Heart left ventricle (tissue), 16 donors: Measurements from ENCODE around the gene TSNAXIP1. TPM values are rescaled to one million over a fixed set of nuclear protein-coding genes. Genes with fewer than 3 reads are reported as not detected.
A peak's percentile ranks its signal among the peaks of the same experiment; 100 is the strongest.

Source experiments
- ATAC-seq, 4 donors: fragments of 200-7000 bp; cut with Tn5 transposase; one replicate each; pipeline ENCODE4 v1.9.1; 2020 to 2022; ENCODE audit warnings: moderate library complexity in 4 of 4, mild to moderate bottlenecking in 3 of 4, moderate number of reproducible peaks in 1 of 4
- DNase-seq, 5 donors: peaks; one replicate each; pipeline ENCODE4 v3.0.0-alpha.2; 2020
- H3K27ac ChIP-seq, 12 donors: fragments of 200-600 bp; sonication (generic) in 4 of 12; one replicate each; pipeline versions ENCODE4 v1.5.0 to v1.8.0; 2016 to 2022; ENCODE audit warnings: mild to moderate bottlenecking in 2 of 12
- H3K27me3 ChIP-seq, 9 donors: fragments of 200-600 bp; sonication (generic) in 2 of 9; one replicate each; pipeline versions ENCODE4 v1.5.1 to v1.8.0; 2016 to 2022; ENCODE audit warnings: mild to moderate bottlenecking in 3 of 9
- H3K36me3 ChIP-seq, 9 donors: fragments of 200-600 bp; sonication (generic) in 2 of 9; one replicate each; pipeline versions ENCODE4 v1.5.0 to v1.8.0; 2018 to 2022; ENCODE audit warnings: mild to moderate bottlenecking in 2 of 9
- H3K4me1 ChIP-seq, 12 donors: fragments of 200-600 bp; sonication (generic) in 4 of 12; one replicate each; pipeline versions ENCODE4 v1.5.0 to v1.8.0; 2016 to 2022; ENCODE audit warnings: mild to moderate bottlenecking in 3 of 12
- H3K4me3 ChIP-seq, 12 donors: fragments of 200-600 bp; sonication (generic) in 4 of 12; one replicate each; pipeline versions ENCODE4 v1.5.0 to v1.8.0; 2017 to 2022; ENCODE audit warnings: mild to moderate bottlenecking in 9 of 12, moderate library complexity in 4 of 12
- H3K9me3 ChIP-seq, 12 donors: fragments of 200-600 bp; sonication (generic) in 4 of 12; one replicate each; pipeline versions ENCODE4 v1.5.0 to v1.8.0; 2016 to 2022; ENCODE audit warnings: mild to moderate bottlenecking in 1 of 12
- CTCF ChIP-seq, 12 donors: fragments of 200-600 bp; sonication (generic) in 4 of 12; IDR thresholded peaks; one replicate each; pipeline versions ENCODE4 v1.5.0 to v1.8.0; 2018 to 2022; ENCODE audit warnings: antibody characterized with exemption in 12 of 12, mild to moderate bottlenecking in 5 of 12
- POLR2A ChIP-seq, 2 donors: fragments of 450-650 bp; IDR thresholded peaks; one replicate each; pipeline ENCODE4 v1.6.1; 2017; ENCODE audit warnings: antibody characterized with exemption in 2 of 2, mild to moderate bottlenecking in 2 of 2, moderate library complexity in 2 of 2
- WGBS, 4 donors: extraction: QIAGEN DNeasy Blood & Tissue Kit in 2 of 4; methylation state at CpG; one replicate each; pipeline versions ENCODE4 v1.1.5 to v1.1.7; 2013 to 2018; 5-methylcytosine and 5-hydroxymethylcytosine counted together
- intact Hi-C, 10 donors: fragments of 100-400 bp; cut with DNase I; formaldehyde crosslinking; loops; one replicate each; pipeline versions ENCODE4 v1.11.1 to v1.14.2; 2022
- polyA plus RNA-seq, 2 donors: library from polyadenylated mRNA; stranded (reverse); fragments of 200-250 nt; gene quantifications; one replicate each; pipeline ENCODE4 v1.2.3, GENCODE V29; 2013
- total RNA-seq, 9 donors: library from RNA; depleted of rRNA in 2 of 9; stranded (reverse); fragments of >200 nt in 2 of 9; fragmentation: NEBNext Ultra II Directional in 3 of 9; extraction: Animal tissue kit (Norgen Biotek cat#: 25700) in 3 of 9; gene quantifications; one replicate each; pipeline versions ENCODE4 v1.1.0 to v1.2.4, GENCODE V29; 2016 to 2023
- donor health status: ischemic (EF 13 %, LVEDD 7.1; RV severe dilation, severe dysfunction).
- donor health status: healthy with polysubstance abuse.
- donor health status: DM: no; HTN: yes; CAD: no.
- donor health status: DM: no; HTN: no; CAD: no.
- donor health status: ischemic (EF 25% LVEDD 6.9; RV normal size, moderate dysfunction).
- donor health status: ischemic (EF 25% LVEDD 5.7; RV mildly dilated, moderate dysfunction).
- donor health status: healthy.
- donor health status: DM: yes; HTN: yes; CAD: no.
- donor health status: ischemic (EF 35%, LVEDD 5.7; RV mildly dilated, moderate dysfunction).
- donor health status: nonischemic (EF 11% LVEDD 7.7; RV severe dilation, severe dysfunction).
- donor health status: DM: yes; HTN: yes; CAD: no.
- donor health status: PGD.
- donor health status: ischemic (EF 29% LVEDD 5.4; RV normal size, mild dysfunction).
- donor health status: nonischemic (EF 23%, LVEDD 6.1; RV moderate dilation, normal function).

TSNAXIP1 gene
- total and polyA plus RNA-seq, 11 donors: 0.16 to 0.93 (median 0.57) TPM; not detected in 1

- Histone ChIP-seq H3K27ac (peak overlapping the region; percentile 29 to 90 (median 76)), H3K4me1 (peaks cover 15 to 67% (median 54%) of the 10 kb centered on the region in 12 donors), H3K9me3 (no peaks in the 10 kb centered on the region), H3K27me3 (no peaks in the 10 kb centered on the region), H3K4me3 (no peak overlapping the region), H3K36me3 (peaks cover 0 to 16% (median 0%) of the 10 kb centered on the region in 9 donors)
- ATAC-seq (no peak), DNase-seq (no peak)
- no peak for TF ChIP-seq CTCF (IDR thresholded peaks at IDR 0.05)
- intact Hi-C loops: no loop called here
- 86 to 97% (median 91%) methylated on average over 5 of the region's 5 CpGs for WGBS, 4 donors
Observed at GRCh38 chr16:67856927-67857546, 50.3 kb downstream of the TSNAXIP1 start.

- Histone ChIP-seq H3K9me3 (no peaks in the 10 kb centered on the region), H3K27ac (peak overlapping the region; percentile 68 to 90 (median 78)), H3K4me3 (no peak overlapping the region), H3K27me3 (no peaks in the 10 kb centered on the region), H3K36me3 (peaks cover 0 to 20% (median 0%) of the 10 kb centered on the region in 9 donors), H3K4me1 (peaks cover 15 to 74% (median 61%) of the 10 kb centered on the region in 12 donors)
- no peak for TF ChIP-seq POLR2A (IDR thresholded peaks at IDR 0.05)
- TF ChIP-seq CTCF (IDR thresholded peaks at IDR 0.05): no peak
- peak in 4 of 5 donors; percentile 67 to 91 (median 74) for DNase-seq
- 15 to 30% (median 27%) methylated on average over 3 of the region's 3 CpGs for WGBS, 4 donors
- intact Hi-C loops: no loop called here
- peak; percentile 92 to 96 (median 94) for ATAC-seq
Observed at GRCh38 chr16:67857547-67858233, 51.0 kb downstream of the TSNAXIP1 start.

- H3K27ac ChIP-seq: peak overlapping the region; percentile 68 to 90 (median 78)
- intact Hi-C loops: no loop called here
- H3K4me1 ChIP-seq: peaks cover 15 to 82% (median 68%) of the 10 kb centered on the region in 12 donors
- H3K36me3 ChIP-seq: peaks cover 0 to 20% (median 0%) of the 10 kb centered on the region in 9 donors
- DNase-seq (peak in 1 of 5 donors; percentile 39), ATAC-seq (peak; percentile 3 to 60 (median 19))
- no peak overlapping the region for H3K4me3 ChIP-seq
- no peaks in the 10 kb centered on the region for H3K27me3 ChIP-seq
- WGBS, 4 donors: 47 to 53% (median 50%) methylated on average over 4 of the region's 4 CpGs
- H3K9me3 ChIP-seq: no peaks in the 10 kb centered on the region
- no peak for TF ChIP-seq POLR2A (IDR thresholded peaks at IDR 0.05)
- no peak for TF ChIP-seq CTCF (IDR thresholded peaks at IDR 0.05)
Observed at GRCh38 chr16:67858500-67858899, 51.8 kb downstream of the TSNAXIP1 start.
